GM21786 (cell line): ENCODE measurements around the gene NMT1.

ENCODE experiments used
- ATAC-seq: cut with Tn5 transposase; IDR thresholded peaks from one replicate; pipeline ENCODE4 v1.9.1; 2021; ENCODE audit not compliant: unreplicated experiment

Gene NMT1

DNA sequence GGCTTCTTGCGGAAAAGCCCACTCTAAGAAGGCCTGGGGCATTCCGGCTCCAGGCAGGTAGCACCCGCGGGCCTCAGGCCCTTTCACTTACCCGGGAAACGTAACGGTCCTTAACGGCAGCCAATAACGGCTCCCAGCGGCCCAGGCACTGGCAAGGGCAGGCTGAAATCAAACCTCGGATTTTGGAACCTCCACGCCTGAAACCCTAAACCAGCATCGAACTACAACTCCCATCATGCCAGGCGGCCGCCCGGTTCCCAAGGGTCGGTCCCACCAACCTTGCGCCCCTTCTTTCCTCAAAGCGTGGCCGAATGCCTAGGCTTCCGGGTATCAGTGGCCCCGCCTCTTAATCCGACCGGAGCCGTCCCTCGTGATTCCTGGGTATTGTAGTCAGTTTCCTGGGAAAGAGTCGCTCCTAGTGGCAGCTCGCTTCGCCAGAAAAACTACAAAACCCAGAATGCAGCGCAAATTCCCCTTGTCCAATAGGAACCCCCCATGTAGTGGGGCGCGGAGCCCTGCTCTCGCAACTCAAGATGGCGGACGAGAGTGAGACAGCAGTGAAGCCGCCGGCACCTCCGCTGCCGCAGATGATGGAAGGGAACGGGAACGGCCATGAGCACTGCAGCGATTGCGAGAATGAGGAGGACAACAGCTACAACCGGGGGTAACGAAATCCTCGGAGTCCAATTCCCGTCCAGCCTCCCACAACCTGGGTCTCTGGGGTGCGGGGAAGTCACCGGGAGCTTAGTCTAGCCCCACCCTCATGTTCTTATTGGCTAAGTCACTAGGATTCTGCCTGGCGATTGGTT, at the start of gene NMT1:
Gene NMT1, plus strand, starts transcription at position 521 of the 809 bp plus-strand sequence. Its CDS starts 13 bp downstream, at position 534.
- peak; percentile 90 for ATAC-seq

DNA sequence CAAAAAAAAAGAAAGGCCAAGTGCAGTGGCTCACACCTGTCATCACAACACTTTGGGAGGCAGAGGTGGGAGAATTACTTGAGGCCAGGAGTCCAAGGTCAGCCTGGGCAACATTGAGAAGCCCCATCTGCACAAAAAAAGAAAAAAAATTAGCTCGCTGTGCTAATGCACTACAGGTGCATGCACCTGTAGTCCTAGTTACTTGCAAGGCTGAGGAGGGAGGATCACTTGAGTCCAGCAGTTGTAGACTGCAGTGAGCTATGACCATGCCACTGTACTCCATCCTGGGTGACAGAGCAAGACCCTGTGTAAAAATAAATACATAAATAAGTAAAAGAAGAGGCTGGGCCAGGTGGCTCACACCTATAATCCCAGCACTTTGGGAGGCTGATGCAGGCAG, 49.4 kb upstream of the NMT1 start:
- ATAC-seq, result no peak

- no peak for ATAC-seq
Observed at GRCh38 chr17:45013021-45013997, 47.8 kb upstream of the NMT1 start.

DNA sequence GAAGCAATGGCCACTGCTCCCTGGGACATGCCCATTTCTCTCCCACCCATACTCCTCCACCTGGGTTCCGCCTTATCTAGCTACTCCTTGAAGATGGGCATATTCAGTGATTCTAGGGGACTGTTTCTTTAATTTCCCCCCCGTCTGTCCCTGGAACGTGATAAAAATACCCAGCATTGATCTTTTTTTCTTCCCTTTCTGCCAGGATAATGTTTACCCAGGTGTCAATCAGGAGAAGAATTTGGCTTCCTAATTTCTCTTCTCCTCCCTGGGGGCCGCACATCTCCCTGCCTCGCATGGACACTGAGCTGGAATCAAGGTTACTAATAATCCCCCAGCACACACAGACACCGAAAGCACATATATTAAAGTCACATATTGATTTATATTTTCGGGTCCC, 44.9 kb upstream of the NMT1 start:
- ATAC-seq, result no peak

DNA sequence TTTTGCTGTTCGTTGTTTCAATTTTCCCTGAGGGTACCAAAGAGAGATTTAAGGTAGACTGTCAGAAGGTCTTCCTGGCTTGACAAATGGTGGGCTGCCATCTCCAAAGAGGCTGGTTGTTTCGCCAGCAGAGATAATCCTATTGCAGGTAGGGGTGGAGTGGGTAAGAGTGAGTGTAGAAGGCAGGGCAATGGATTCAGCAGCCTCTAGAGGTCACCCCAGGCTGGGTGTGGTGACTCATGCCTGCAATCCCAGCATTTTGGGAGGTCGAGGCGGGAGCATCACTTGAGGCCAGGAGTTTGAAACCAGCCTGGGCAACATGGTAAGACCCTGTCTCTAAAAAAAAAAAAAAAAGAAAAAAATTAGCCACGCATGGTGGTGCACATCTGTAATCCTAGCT, 44.3 kb upstream of the NMT1 start:
- ATAC-seq, result no peak

DNA sequence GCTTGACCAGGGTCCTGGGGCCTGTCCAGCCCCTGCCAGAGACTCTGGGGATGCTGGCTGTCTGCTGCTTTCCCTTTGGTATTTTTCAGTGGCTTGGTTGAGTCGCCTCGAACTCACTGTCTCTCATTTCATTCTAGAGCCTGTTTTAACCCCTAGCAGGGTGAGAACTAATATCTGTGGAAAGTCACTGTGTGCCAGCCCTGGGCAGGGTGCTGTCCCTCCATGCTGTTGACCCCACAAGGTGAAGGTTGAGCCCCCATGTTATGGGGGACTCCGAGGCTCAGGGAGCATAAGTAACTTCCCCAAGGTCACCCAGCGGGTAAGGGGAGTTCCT, 42.6 kb upstream of the NMT1 start:
- no peak for ATAC-seq

- no peak for ATAC-seq
Observed at GRCh38 chr17:45018848-45019711, 42.0 kb upstream of the NMT1 start.

DNA sequence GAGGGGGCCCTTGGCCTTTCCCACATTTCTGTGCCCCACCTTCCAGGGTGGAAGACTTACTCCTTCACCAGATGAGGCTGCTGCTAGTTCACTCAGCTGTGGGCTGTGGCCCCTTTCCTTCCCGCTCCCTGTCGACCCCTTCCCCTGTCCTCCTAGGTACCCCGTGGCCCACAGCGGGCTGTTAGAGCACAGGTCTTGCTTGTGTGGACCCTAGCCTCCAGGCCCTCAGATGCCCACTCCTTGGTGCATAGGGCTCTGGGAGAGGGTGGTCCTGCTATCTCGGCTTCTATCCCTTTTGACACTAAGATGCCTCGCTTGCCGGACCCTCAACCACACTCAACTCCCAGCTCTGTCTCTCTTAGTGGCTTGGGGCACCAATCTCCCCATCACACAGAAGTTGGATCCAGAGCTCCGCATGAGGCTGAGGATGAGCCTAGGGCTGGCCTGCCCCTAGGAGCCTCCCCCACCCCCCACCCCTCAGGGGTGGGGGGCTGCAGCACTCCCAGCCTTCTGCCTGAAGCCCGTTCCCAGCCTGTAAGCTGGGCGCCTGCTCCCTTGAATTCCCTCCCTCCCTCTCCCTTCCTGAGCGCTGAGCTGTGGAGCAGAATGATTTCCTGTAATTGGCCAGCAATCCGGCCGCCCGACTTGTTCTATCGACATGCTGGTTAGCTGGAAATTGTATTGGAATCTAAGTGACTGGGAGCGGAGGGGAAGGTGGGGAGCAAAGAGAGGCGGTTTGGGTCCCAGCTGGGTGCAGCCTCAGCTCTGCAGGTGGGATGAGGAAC, 40.6 kb upstream of the NMT1 start:
- ATAC-seq, result no peak

- ATAC-seq, result peak; percentile 44
Observed at GRCh38 chr17:45021607-45022287, 39.4 kb upstream of the NMT1 start.

DNA sequence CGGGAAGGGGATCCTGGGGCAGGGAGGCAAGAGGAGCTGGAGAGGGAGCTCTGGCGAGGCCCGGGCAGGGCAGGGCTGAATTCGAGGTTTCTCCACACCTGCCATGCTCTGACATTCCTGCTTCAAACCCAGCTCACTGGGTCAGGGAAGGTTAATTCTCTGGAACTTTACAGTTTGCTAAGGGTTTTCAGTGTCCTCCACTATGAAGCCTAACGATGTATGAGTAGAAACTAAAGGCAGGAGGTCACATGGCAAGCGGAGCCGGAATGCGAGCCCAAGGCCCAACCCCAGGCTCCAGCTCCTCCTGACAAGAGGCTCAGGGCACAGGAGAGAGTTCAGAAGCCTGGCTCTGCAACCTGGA, 38.8 kb upstream of the NMT1 start:
- ATAC-seq, result no peak

- ATAC-seq, result no peak
Observed at GRCh38 chr17:45022655-45023339, 38.3 kb upstream of the NMT1 start.

- ATAC-seq, result no peak
Observed at GRCh38 chr17:45029096-45029495, 32.0 kb upstream of the NMT1 start.

DNA sequence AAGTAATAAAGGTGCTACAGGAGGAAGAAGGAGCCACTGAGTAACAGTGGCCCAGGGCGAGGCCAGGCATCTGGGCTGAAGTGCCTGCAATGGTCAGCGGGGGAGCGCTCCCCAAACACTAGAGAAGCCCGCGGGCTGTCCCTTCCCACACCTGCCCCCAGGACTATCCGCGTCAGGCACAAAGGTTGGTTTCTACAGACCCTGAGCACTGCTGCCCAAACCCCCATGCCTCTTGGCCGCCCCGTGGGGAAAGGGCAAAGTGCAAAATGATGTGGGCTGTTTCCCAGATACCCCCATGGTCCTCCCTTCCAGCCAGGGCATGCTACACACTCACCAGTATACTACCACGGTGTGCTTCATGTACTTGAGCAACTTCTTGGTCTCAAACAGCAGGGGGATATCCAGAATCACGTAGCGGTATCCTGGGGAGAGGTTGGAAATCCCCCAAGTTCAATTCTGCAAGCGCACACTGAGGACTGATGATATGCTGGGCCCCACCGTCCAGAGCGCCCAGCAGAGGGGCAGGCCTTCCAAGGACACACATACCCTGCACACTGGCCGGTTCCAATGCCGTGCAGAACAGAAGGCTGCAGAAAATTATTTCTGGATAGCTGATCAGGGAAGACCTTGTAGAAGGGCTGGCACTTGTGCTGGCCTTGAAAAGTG, 31.2 kb upstream of the NMT1 start:
- ATAC-seq, result no peak

- no peak for ATAC-seq
Observed at GRCh38 chr17:45030733-45031132, 30.4 kb upstream of the NMT1 start.

GRCh38 chr17:45031231-45032173, 29.6 kb upstream of the NMT1 start:
- ATAC-seq, result no peak

- ATAC-seq, result no peak
Observed at GRCh38 chr17:45032174-45032541, 29.0 kb upstream of the NMT1 start.

DNA sequence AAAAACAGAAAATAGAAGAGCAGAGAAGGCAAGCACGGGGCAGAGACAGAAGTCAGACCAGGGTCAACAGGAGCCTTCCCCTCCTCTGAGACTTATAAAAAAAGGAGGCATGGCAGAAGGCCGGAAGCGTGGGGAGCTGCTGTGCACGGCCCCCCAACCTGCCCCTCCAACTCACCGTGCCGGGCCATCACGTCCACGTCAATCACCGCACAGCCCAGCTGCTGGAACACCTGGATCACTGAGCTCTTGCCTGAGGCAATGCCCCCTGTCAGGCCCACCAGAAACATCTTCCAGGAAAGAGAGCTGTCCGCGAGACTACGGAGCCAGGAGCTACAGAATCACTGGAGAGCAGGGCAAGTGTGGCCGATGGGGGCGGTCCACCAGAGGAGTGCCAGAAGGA, 26.5 kb upstream of the NMT1 start:
- no peak for ATAC-seq

- no peak for ATAC-seq
Observed at GRCh38 chr17:45035848-45036247, 25.3 kb upstream of the NMT1 start.
